Neuronal stem cell (in vitro differentiated cells): ENCODE results near the gene RIN2.

Source experiments
- DNase-seq: peaks from one replicate; pipeline ENCODE4 v3.0.0-alpha.2; 2013; ENCODE audit warnings: low spot score
- H2AFZ ChIP-seq: one replicate; pipeline ENCODE4 v1.6.1; 2013; ENCODE audit warnings: mild to moderate bottlenecking, low read length, inconsistent platforms
- H2AK5ac ChIP-seq: 2 replicates; pipeline ENCODE4 v1.6.1; 2013; ENCODE audit warnings: low read depth, mild to moderate bottlenecking, inconsistent platforms, low read length, moderate library complexity, mixed read lengths
- H2BK120ac ChIP-seq: 2 replicates; pipeline ENCODE4 v1.6.1; 2013; ENCODE audit warnings: low read depth, mild to moderate bottlenecking, inconsistent platforms, low read length, moderate library complexity, mixed read lengths
- H2BK12ac ChIP-seq: one replicate; pipeline ENCODE4 v1.6.1; 2013; ENCODE audit warnings: low read length, inconsistent platforms
- H2BK15ac ChIP-seq: 2 replicates; pipeline ENCODE4 v1.6.1; 2013; ENCODE audit warnings: mild to moderate bottlenecking, low read length, inconsistent platforms, mixed read lengths
- H2BK5ac ChIP-seq: one replicate; pipeline ENCODE4 v1.6.1; 2013; ENCODE audit warnings: inconsistent platforms, mild to moderate bottlenecking, low read length, moderate library complexity
- H3K14ac ChIP-seq: one replicate; pipeline ENCODE4 v1.6.1; 2013; ENCODE audit warnings: low read length, inconsistent platforms
- H3K18ac ChIP-seq: 2 replicates; pipeline ENCODE4 v1.6.1; 2013; ENCODE audit warnings: low read length, inconsistent platforms
- H3K23ac ChIP-seq: 2 replicates; pipeline ENCODE4 v1.6.1; 2013; ENCODE audit warnings: low read depth, mild to moderate bottlenecking, mixed read lengths, low read length, inconsistent platforms; ENCODE audit not compliant: poor library complexity
- H3K27ac ChIP-seq: replicated peaks from 3 replicates; pipeline ENCODE4 v1.5.1; 2013; ENCODE audit warnings: low read length, inconsistent platforms
- H3K27me3 ChIP-seq, 3 experiments: 2 replicates each; pipeline ENCODE4 v1.6.1; 2013; ENCODE audit warnings: low read length in 3 of 3, mild to moderate bottlenecking in 2 of 3, inconsistent platforms in 1 of 3, low read depth in 1 of 3, mixed read lengths in 1 of 3, moderate library complexity in 1 of 3; ENCODE audit not compliant: control insufficient read depth in 3 of 3, insufficient read depth in 3 of 3
- H3K36me3 ChIP-seq, 2 donors: replicated peaks in 1 of 2; 2 replicates each; pipeline ENCODE4 v1.6.1; 2013; ENCODE audit warnings: low read length in 2 of 2; ENCODE audit not compliant: control insufficient read depth in 2 of 2, insufficient read depth in 2 of 2
- H3K4ac ChIP-seq: 2 replicates; pipeline ENCODE4 v1.6.1; 2013; ENCODE audit warnings: inconsistent platforms, mild to moderate bottlenecking, low read length, moderate library complexity
- H3K4me1 ChIP-seq, 2 donors: 1 replicate in 1 of 2; 2 replicates in 1 of 2; pipeline ENCODE4 v1.6.1; 2013; ENCODE audit warnings: low read length in 2 of 2, low read depth in 1 of 2; ENCODE audit not compliant: control insufficient read depth in 2 of 2, insufficient read depth in 1 of 2
- H3K4me2 ChIP-seq: one replicate; pipeline ENCODE4 v1.6.1; 2013; ENCODE audit warnings: mild to moderate bottlenecking, low read length, inconsistent platforms; ENCODE audit not compliant: insufficient read depth, poor library complexity, severe bottlenecking
- H3K4me3 ChIP-seq, 2 donors: 2 replicates each; pipeline ENCODE4 v1.5.1; 2013; ENCODE audit warnings: low read length in 2 of 2, mild to moderate bottlenecking in 2 of 2, inconsistent platforms in 1 of 2, moderate library complexity in 1 of 2
- H3K79me1 ChIP-seq: one replicate; pipeline ENCODE4 v1.6.1; 2013; ENCODE audit warnings: low read depth, mild to moderate bottlenecking, inconsistent platforms, low read length, moderate library complexity
- H3K9ac ChIP-seq: one replicate; pipeline ENCODE4 v1.6.1; 2013; ENCODE audit warnings: mild to moderate bottlenecking, low read depth, low read length, inconsistent platforms; ENCODE audit not compliant: poor library complexity
- H3K9me3 ChIP-seq, 2 donors: replicated peaks in 1 of 2; 2 replicates each; pipeline versions ENCODE3 to v1.6.1; 2013; ENCODE audit warnings: low read length in 2 of 2, mild to moderate bottlenecking in 2 of 2, inconsistent platforms in 1 of 2, low read depth in 1 of 2, mixed read lengths in 1 of 2, moderate library complexity in 1 of 2; ENCODE audit not compliant: control insufficient read depth in 2 of 2, insufficient read depth in 1 of 2
- H4K8ac ChIP-seq: one replicate; pipeline ENCODE4 v1.6.1; 2013; ENCODE audit warnings: low read depth, mild to moderate bottlenecking, inconsistent platforms, low read length, moderate library complexity
- H4K91ac ChIP-seq: one replicate; pipeline ENCODE4 v1.6.1; 2013; ENCODE audit warnings: low read length, low read depth, mild to moderate bottlenecking, inconsistent platforms; ENCODE audit not compliant: poor library complexity
- WGBS, 2 donors: extraction: QIAGEN DNeasy Blood & Tissue Kit; methylation state at CpG; one replicate each; pipeline ENCODE4 v1.1.7; 2013; ENCODE audit warnings: missing lambda C conversion rate in 2 of 2, mixed read lengths in 1 of 2; ENCODE audit not compliant: insufficient read length in 2 of 2, insufficient replicate concordance in 1 of 2; ENCODE audit errors: extremely low coverage in 2 of 2; 5-methylcytosine and 5-hydroxymethylcytosine counted together

RIN2 gene

GRCh38 chr20:19771031-19771430 lies 13.0 kb downstream of the RIN2 start:
- Histone ChIP-seq H3K9me3 (no peaks in the 10 kb centered on the region), H4K91ac (no peak overlapping the region), H2BK5ac (no peak overlapping the region), H2AK5ac (no peak overlapping the region), H3K23ac (no peak overlapping the region), H3K9ac (no peak overlapping the region), H3K4me2 (no peak overlapping the region), H3K4me3 (no peak overlapping the region), H2BK12ac (no peak overlapping the region), H3K4ac (no peak overlapping the region), H3K79me1 (no peaks in the 10 kb centered on the region), H3K14ac (no peak overlapping the region), H3K27ac (no peak overlapping the region), H3K4me1 (peaks cover 18 to 22% of the 10 kb centered on the region in 2 donors), H3K18ac (no peak overlapping the region), H3K36me3 (peaks cover 0 to 3% of the 10 kb centered on the region in 2 donors), H2BK15ac (no peak overlapping the region), H3K27me3 (no peaks in the 10 kb centered on the region), H2AFZ (no peak overlapping the region), H4K8ac (no peak overlapping the region), H2BK120ac (no peak overlapping the region)
- DNase-seq = no peak
- no CpG with 5 or more reads among the region's 2 CpGs for WGBS, 2 donors

- Histone ChIP-seq H3K27ac (no peak overlapping the region), H3K9ac (no peak overlapping the region), H4K91ac (no peak overlapping the region), H3K79me1 (no peaks in the 10 kb centered on the region), H2AFZ (no peak overlapping the region), H2BK12ac (no peak overlapping the region), H2BK5ac (no peak overlapping the region), H4K8ac (no peak overlapping the region), H3K23ac (no peak overlapping the region), H3K4me1 (peaks cover 18 to 19% of the 10 kb centered on the region in 2 donors), H3K4ac (no peak overlapping the region), H2BK15ac (no peak overlapping the region), H3K18ac (no peak overlapping the region), H3K36me3 (peaks cover 0 to 3% of the 10 kb centered on the region in 2 donors), H3K4me2 (no peak overlapping the region), H2BK120ac (no peak overlapping the region), H3K14ac (no peak overlapping the region), H3K9me3 (no peaks in the 10 kb centered on the region), H2AK5ac (no peak overlapping the region), H3K27me3 (no peaks in the 10 kb centered on the region), H3K4me3 (no peak overlapping the region)
- WGBS, 2 donors = no CpG with 5 or more reads among the region's 4 CpGs
- no peak for DNase-seq
These were observed 15.4 kb downstream of the RIN2 start for GRCh38 chr20:19773471-19773870.

GRCh38 chr20:19774135-19774933 lies 16.3 kb downstream of the RIN2 start:
- Histone ChIP-seq H3K4ac (no peak overlapping the region), H3K4me3 (no peak overlapping the region), H3K9ac (no peak overlapping the region), H3K36me3 (peaks cover 0 to 3% of the 10 kb centered on the region in 2 donors), H2AFZ (no peak overlapping the region), H2BK120ac (no peak overlapping the region), H3K14ac (no peak overlapping the region), H2AK5ac (no peak overlapping the region), H2BK12ac (no peak overlapping the region), H3K79me1 (no peaks in the 10 kb centered on the region), H3K18ac (no peak overlapping the region), H3K27ac (no peak overlapping the region), H3K23ac (no peak overlapping the region), H3K27me3 (no peaks in the 10 kb centered on the region), H2BK5ac (no peak overlapping the region), H4K8ac (no peak overlapping the region), H3K4me1 (peaks cover 18 to 20% of the 10 kb centered on the region in 2 donors), H2BK15ac (no peak overlapping the region), H3K9me3 (no peaks in the 10 kb centered on the region), H4K91ac (no peak overlapping the region), H3K4me2 (no peak overlapping the region)
- no peak for DNase-seq
- no CpG with 5 or more reads among the region's 4 CpGs for WGBS, 2 donors

GRCh38 chr20:19775353-19776253 lies 17.5 kb downstream of the RIN2 start:
- Histone ChIP-seq H2BK12ac (no peak overlapping the region), H2BK5ac (no peak overlapping the region), H4K8ac (no peak overlapping the region), H4K91ac (no peak overlapping the region), H2AFZ (no peak overlapping the region), H3K79me1 (no peaks in the 10 kb centered on the region), H2AK5ac (no peak overlapping the region), H2BK120ac (no peak overlapping the region), H3K9ac (no peak overlapping the region), H3K27ac (no peak overlapping the region), H3K27me3 (no peaks in the 10 kb centered on the region), H3K4me3 (no peak overlapping the region), H3K4me1 (peaks cover 17 to 22% of the 10 kb centered on the region in 2 donors), H3K4me2 (no peak overlapping the region), H3K4ac (no peak overlapping the region), H3K18ac (no peak overlapping the region), H3K9me3 (no peaks in the 10 kb centered on the region), H3K36me3 (peaks cover 0 to 3% of the 10 kb centered on the region in 2 donors), H2BK15ac (no peak overlapping the region), H3K23ac (no peak overlapping the region), H3K14ac (no peak overlapping the region)
- WGBS, 2 donors = no CpG with 5 or more reads among the region's 7 CpGs
- DNase-seq = no peak
